Activated naive CD8-positive, alpha-beta T cell treated with anti-CD3 and anti-CD28 coated beads, Interleukin-2, amount 50 U/mL, for 24 hours (primary cell): ENCODE data around the gene ADAMTS2.

Experiments used
- ATAC-seq: fragments of 150-1000 bp; cut with Tn5 transposase; one replicate; pipeline ENCODE4 v1.10.0; 2021
- DNase-seq: peaks from one replicate; pipeline ENCODE4 v3.0.0; 2021
- H3K27ac Mint-ChIP-seq: one replicate; pipeline ENCODE4 v1.8.0; 2021; ENCODE audit warnings: mild to moderate bottlenecking, mixed read lengths
- H3K27me3 Mint-ChIP-seq: one replicate; pipeline ENCODE4 v1.8.0; 2021; ENCODE audit warnings: mixed read lengths
- H3K36me3 Mint-ChIP-seq: one replicate; pipeline ENCODE4 v1.8.0; 2021; ENCODE audit warnings: low read depth, mixed read lengths
- H3K4me1 Mint-ChIP-seq: one replicate; pipeline ENCODE4 v1.8.0; 2021; ENCODE audit warnings: mixed read lengths
- H3K4me3 Mint-ChIP-seq: one replicate; pipeline ENCODE4 v1.8.0; 2021; ENCODE audit warnings: mild to moderate bottlenecking, moderate library complexity, mixed read lengths
- H3K9me3 Mint-ChIP-seq: one replicate; pipeline ENCODE4 v1.8.0; 2021; ENCODE audit warnings: mixed read lengths

The ADAMTS2 gene

DNA sequence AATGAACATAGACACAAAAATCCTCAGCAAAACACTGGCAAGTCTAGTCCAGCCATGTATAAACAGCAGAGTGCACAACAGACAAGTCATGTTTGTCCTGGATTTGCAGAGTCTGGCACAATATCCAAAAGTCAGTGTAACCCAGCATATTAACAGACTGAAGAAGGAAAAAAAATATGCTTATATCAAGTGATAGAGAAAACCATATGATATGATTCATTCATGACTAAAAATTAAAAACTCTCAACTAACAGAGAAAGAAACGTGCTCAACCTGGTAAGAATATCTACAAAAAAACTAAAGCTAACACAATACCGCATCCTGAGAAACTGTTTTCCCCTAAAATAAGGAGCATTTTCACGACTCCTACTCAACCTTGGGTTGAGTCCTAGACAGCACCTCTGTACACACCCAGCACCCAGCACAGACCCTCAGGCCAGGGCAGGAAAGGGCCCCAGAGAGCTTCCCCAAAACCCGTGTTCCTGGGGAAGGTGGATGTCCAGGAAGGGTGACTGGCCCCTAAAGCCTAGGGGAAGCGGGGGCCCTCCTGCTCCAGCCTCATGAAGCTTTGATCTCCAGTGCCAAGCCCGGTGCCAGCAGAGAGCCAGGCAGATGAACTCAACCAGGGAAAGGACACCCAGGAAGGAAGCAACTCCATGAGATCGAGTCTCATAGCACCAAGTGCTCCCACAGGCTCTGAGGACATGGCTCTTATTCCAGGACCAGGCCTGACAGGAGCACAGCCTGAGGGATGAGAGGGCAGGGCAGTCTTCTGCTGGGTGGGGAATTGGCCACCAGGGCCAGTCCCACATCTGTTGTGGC lies 38.9 kb downstream of the ADAMTS2 start:
- ATAC-seq (no peak), DNase-seq (no peak)
- Mint-ChIP-seq H3K27ac (no peak overlapping the region), H3K36me3 (no peaks in the 10 kb centered on the region), H3K4me1 (no peaks in the 10 kb centered on the region), H3K9me3 (peaks cover 16% of the 10 kb centered on the region), H3K4me3 (no peak overlapping the region), H3K27me3 (no peaks in the 10 kb centered on the region)

- DNase-seq: no peak
- H3K4me1 Mint-ChIP-seq: no peaks in the 10 kb centered on the region
- H3K9me3 Mint-ChIP-seq: peaks cover 16% of the 10 kb centered on the region
- no peak for ATAC-seq
- H3K4me3 Mint-ChIP-seq: no peak overlapping the region
- H3K27ac Mint-ChIP-seq: no peak overlapping the region
- no peaks in the 10 kb centered on the region for H3K27me3 Mint-ChIP-seq
- H3K36me3 Mint-ChIP-seq: no peaks in the 10 kb centered on the region
Measured at GRCh38 chr5:179304871-179305270, 40.4 kb downstream of the ADAMTS2 start.

DNA sequence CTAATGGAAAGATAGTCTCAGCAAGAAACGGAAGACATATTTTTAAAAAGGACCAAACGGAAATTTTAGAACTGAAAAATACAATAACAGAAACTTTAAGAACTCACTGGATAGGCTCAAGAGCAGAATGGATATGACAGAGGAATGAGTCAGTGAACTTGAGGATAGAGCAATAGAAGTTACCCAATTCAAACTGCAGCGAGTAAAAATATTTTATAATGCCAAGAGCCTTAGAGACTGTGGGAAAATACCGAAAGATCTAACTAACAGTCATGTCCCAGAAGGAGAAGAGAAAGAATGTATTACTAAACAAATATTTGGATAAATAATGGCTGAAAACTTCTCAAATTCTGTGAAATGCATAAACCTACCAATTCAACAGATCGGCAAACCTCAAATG lies 40.8 kb downstream of the ADAMTS2 start:
- no peak overlapping the region for H3K4me3 Mint-ChIP-seq
- peaks cover 16% of the 10 kb centered on the region for H3K9me3 Mint-ChIP-seq
- no peak overlapping the region for H3K27ac Mint-ChIP-seq
- H3K4me1 Mint-ChIP-seq: no peaks in the 10 kb centered on the region
- DNase-seq (no peak), ATAC-seq (no peak)
- H3K36me3 Mint-ChIP-seq: no peaks in the 10 kb centered on the region
- H3K27me3 Mint-ChIP-seq: no peaks in the 10 kb centered on the region

DNA sequence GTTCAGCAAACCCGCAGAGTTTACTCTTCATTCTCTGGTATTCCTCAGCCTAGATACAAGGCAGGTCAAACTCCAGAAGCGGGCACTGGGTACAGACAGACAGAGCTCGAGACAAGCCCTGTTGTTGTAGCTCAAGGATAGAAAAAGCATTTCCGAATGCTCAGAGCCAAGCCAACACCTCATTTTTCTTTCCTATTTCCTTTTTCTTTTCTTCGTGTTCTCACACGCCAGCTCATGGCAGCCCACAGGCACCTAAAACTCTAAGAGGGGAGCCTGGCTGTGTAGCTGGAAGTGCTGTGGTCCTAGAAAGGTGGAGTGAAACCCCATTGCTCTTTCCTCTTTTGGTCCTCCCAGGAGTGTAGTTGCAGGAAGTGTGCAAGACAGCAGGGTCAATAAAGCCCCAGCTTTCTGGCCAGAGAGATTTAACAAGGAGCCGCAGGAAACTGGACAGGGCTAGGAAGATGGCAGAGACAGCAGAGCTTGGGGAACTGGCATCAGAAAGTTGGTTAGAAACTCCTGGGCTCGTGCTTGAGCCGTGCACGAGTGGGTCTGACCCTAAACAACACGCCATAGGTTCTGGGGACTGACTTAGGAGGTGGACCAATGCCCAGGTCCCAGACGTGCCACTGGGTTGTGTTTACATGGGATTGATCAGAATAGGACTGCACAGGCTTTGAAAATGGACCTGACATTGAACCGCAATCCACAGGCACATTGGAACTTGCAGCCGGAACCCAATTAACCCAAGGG lies 41.6 kb downstream of the ADAMTS2 start:
- ATAC-seq (no peak), DNase-seq (no peak)
- H3K9me3 Mint-ChIP-seq: peaks cover 19% of the 10 kb centered on the region
- no peaks in the 10 kb centered on the region for H3K36me3 Mint-ChIP-seq
- H3K4me3 Mint-ChIP-seq: no peak overlapping the region
- peaks cover 1% of the 10 kb centered on the region for H3K27me3 Mint-ChIP-seq
- H3K4me1 Mint-ChIP-seq: no peaks in the 10 kb centered on the region
- no peak overlapping the region for H3K27ac Mint-ChIP-seq

GRCh38 chr5:179302499-179303185 lies 42.6 kb downstream of the ADAMTS2 start:
- no peak for DNase-seq
- Mint-ChIP-seq H3K4me3 (no peak overlapping the region), H3K4me1 (no peaks in the 10 kb centered on the region), H3K9me3 (peaks cover 24% of the 10 kb centered on the region), H3K36me3 (no peaks in the 10 kb centered on the region), H3K27ac (no peak overlapping the region), H3K27me3 (peaks cover 1% of the 10 kb centered on the region)
- no peak for ATAC-seq

- Mint-ChIP-seq H3K9me3 (peaks cover 24% of the 10 kb centered on the region), H3K27ac (no peak overlapping the region), H3K4me1 (no peaks in the 10 kb centered on the region), H3K36me3 (no peaks in the 10 kb centered on the region), H3K4me3 (no peak overlapping the region), H3K27me3 (peaks cover 1% of the 10 kb centered on the region)
- ATAC-seq: no peak
- DNase-seq: no peak
Measured at GRCh38 chr5:179301796-179302195, 43.5 kb downstream of the ADAMTS2 start.

DNA sequence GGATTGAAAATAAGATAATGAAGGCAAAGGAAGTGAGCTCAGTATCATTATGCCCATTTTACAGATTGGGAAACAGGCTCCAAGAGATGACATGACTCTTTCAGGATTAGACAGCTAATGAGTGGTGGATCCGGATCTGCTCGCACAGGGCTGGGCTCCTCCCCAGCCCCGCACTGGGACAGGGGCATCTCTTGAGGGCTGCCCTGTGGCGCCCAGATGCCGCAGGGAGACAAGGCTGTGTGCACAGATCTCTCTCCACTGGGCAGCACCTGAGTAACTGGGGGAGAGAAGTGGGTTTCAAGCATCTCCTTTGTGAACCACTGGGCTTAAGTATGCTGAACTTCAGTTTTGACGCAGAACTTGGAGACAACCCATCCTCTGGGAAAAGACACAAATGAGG lies 43.9 kb downstream of the ADAMTS2 start:
- Mint-ChIP-seq H3K4me1 (no peaks in the 10 kb centered on the region), H3K4me3 (no peak overlapping the region), H3K36me3 (no peaks in the 10 kb centered on the region), H3K9me3 (peaks cover 24% of the 10 kb centered on the region), H3K27me3 (peaks cover 1% of the 10 kb centered on the region), H3K27ac (no peak overlapping the region)
- ATAC-seq: no peak
- DNase-seq: no peak

DNA sequence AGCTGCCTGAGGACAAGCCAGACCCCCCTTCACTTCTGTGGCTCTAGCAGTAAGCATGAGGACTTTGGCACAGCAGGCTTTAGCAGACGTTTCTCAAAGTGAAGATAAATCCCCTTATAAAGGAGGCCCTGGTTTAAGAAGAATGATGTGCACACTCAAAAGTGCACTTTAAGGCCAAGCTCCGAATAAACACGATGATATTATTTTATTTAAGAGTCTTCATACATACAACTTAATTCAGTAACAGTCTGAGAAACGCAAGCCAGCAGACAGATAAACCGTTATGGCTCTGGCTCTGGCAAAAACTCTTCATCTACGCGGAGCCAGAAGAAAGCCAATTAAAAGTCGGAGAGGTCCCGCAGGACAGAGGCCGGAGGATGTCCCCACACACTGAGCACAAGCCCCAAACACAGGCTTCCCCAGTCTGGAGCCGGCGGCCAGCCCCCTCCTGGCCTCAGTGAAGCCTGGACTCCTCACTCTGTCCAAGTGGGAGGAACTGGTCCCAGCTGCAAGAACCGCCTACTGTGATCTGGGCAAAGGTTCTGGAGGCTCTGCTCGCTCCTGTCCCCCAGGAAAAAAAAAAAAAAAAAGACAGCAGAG lies 44.6 kb downstream of the ADAMTS2 start:
- ATAC-seq: no peak
- Mint-ChIP-seq H3K27me3 (peaks cover 1% of the 10 kb centered on the region), H3K27ac (no peak overlapping the region), H3K36me3 (no peaks in the 10 kb centered on the region), H3K4me3 (no peak overlapping the region), H3K9me3 (peaks cover 24% of the 10 kb centered on the region), H3K4me1 (no peaks in the 10 kb centered on the region)
- DNase-seq: no peak

- ATAC-seq (no peak), DNase-seq (no peak)
- Mint-ChIP-seq H3K27ac (no peak overlapping the region), H3K4me1 (no peaks in the 10 kb centered on the region), H3K4me3 (no peak overlapping the region), H3K36me3 (no peaks in the 10 kb centered on the region), H3K9me3 (peaks cover 8% of the 10 kb centered on the region), H3K27me3 (peaks cover 1% of the 10 kb centered on the region)
Measured at GRCh38 chr5:179298181-179298993, 46.9 kb downstream of the ADAMTS2 start.

DNA sequence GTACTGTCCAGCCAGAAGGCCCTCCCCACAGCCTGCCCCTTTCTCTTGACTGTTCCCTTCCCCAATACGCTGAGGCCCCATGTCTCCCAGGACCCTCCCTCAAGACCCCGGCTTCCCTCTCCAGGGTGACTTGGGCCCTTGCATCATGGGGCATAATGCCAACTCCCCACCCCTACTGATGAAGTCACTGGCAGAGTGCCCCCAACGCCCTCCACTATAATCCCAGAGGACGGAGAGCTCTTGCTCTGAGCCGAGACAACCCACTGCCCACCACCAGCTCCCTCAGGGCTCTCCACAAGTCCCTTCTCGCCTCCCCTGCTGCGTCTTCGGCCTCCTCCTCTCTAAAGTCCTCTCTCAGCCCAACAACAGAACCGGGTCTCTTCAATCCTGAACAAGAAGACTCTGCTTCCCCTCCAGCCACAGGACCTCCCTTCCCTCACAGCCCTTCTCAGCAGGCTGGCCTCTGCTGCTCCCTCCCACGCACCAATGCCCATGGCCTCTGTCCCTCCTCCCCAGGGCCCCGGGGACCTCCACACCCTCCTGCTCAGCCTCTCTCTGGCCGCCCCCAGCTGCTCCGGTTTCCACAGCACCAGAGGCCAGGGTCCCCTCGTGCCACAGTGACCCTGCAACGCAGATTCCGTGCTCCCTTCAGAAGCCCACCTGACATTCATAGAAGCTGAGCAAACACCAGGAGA lies 47.6 kb downstream of the ADAMTS2 start:
- no peak overlapping the region for H3K4me3 Mint-ChIP-seq
- peaks cover 8% of the 10 kb centered on the region for H3K9me3 Mint-ChIP-seq
- H3K36me3 Mint-ChIP-seq: no peaks in the 10 kb centered on the region
- peaks cover 1% of the 10 kb centered on the region for H3K27me3 Mint-ChIP-seq
- DNase-seq (no peak), ATAC-seq (no peak)
- no peaks in the 10 kb centered on the region for H3K4me1 Mint-ChIP-seq
- no peak overlapping the region for H3K27ac Mint-ChIP-seq

DNA sequence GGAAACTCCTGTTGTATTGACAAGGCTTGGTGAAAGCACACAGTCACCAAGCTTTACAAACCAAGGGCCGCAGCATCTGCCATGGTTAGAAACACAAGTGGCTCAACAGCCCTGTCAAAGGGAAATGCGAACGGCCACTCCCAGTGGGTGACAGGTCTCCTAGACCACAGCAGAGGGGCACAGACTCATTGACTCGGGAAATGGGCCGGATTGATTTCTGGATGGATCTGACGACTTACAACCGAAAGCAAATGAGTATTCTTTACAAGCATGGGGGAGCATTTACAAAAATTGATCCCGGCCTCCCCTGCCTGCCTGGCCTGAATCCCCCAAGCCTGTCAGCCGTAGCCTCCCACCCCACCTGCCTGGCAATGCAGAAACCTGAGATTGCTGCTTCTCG lies 48.2 kb downstream of the ADAMTS2 start:
- no peak overlapping the region for H3K4me3 Mint-ChIP-seq
- peaks cover 1% of the 10 kb centered on the region for H3K27me3 Mint-ChIP-seq
- DNase-seq (no peak), ATAC-seq (no peak)
- no peaks in the 10 kb centered on the region for H3K36me3 Mint-ChIP-seq
- H3K27ac Mint-ChIP-seq: no peak overlapping the region
- H3K4me1 Mint-ChIP-seq: no peaks in the 10 kb centered on the region
- H3K9me3 Mint-ChIP-seq: peaks cover 8% of the 10 kb centered on the region

GRCh38 chr5:179296150-179296821 lies 49.0 kb downstream of the ADAMTS2 start:
- no peak overlapping the region for H3K27ac Mint-ChIP-seq
- H3K27me3 Mint-ChIP-seq: peaks cover 1% of the 10 kb centered on the region
- H3K4me3 Mint-ChIP-seq: no peak overlapping the region
- ATAC-seq (no peak), DNase-seq (no peak)
- no peaks in the 10 kb centered on the region for H3K36me3 Mint-ChIP-seq
- peaks cover 8% of the 10 kb centered on the region for H3K9me3 Mint-ChIP-seq
- no peaks in the 10 kb centered on the region for H3K4me1 Mint-ChIP-seq

- Mint-ChIP-seq H3K4me1 (no peaks in the 10 kb centered on the region), H3K4me3 (no peak overlapping the region), H3K36me3 (no peaks in the 10 kb centered on the region), H3K9me3 (peaks cover 8% of the 10 kb centered on the region), H3K27me3 (peaks cover 1% of the 10 kb centered on the region), H3K27ac (no peak overlapping the region)
- ATAC-seq: no peak
- DNase-seq: no peak
Measured at GRCh38 chr5:179295778-179296149, 49.5 kb downstream of the ADAMTS2 start.
